IPS-18c (cell line): ENCODE data around the gene SMAD7.

Experiments used
- H3K4me3 ChIP-seq: 2 replicates; pipeline ENCODE4 v1.7.0; 2013; ENCODE audit warnings: low read depth, mild to moderate bottlenecking, low read length, moderate library complexity; ENCODE audit not compliant: insufficient read depth
- H3K9me3 ChIP-seq: one replicate; pipeline ENCODE4 v1.6.1; 2013; ENCODE audit warnings: mild to moderate bottlenecking, low read length, moderate library complexity; ENCODE audit not compliant: control insufficient read depth, insufficient read depth

The SMAD7 gene

DNA sequence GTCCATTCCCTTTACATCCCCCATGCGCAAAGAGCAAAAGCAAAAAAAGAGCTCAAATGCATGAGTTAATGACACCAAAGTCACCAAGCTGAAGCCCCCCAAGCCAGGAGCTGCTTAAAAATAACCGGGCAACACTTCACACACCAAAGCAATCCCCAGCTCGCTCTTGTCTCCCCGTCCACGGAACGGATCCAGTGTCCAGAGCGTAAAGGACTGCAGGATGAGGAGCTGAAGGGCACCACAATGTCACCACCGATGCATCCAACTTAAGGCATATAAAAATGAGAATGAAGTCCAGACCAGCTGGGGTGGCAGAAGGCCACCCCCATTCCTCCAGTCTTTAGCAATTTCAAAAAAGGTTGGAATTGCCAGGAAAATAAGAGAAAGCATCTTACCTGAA, 8.7 kb downstream of the SMAD7 start:
- Histone ChIP-seq H3K9me3 (no peaks in the 10 kb centered on the region), H3K4me3 (no peak overlapping the region)

DNA sequence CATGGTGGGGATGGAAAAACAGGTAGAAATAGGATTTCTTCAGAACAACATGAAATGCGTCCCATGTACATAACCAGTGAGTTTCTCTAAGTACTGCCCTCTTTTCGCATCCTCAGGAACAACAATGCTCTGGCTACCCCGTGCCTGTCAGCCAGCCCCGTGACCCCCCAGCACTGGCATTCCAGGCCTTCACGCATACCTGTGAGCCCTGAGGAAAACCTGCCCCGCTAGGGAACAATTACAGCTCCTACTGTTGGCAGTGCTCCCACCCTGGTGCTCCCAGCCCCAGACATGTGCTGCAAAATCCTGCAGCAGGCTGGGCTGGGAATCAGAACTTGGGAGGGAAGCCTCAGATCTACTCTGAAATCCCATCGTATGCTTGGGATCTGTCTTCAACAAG, 9.1 kb downstream of the SMAD7 start:
- H3K4me3 ChIP-seq = no peak overlapping the region
- H3K9me3 ChIP-seq = no peaks in the 10 kb centered on the region

GRCh38 chr18:48940854-48941611, 9.7 kb downstream of the SMAD7 start:
- no peak overlapping the region for H3K4me3 ChIP-seq
- H3K9me3 ChIP-seq = no peaks in the 10 kb centered on the region

DNA sequence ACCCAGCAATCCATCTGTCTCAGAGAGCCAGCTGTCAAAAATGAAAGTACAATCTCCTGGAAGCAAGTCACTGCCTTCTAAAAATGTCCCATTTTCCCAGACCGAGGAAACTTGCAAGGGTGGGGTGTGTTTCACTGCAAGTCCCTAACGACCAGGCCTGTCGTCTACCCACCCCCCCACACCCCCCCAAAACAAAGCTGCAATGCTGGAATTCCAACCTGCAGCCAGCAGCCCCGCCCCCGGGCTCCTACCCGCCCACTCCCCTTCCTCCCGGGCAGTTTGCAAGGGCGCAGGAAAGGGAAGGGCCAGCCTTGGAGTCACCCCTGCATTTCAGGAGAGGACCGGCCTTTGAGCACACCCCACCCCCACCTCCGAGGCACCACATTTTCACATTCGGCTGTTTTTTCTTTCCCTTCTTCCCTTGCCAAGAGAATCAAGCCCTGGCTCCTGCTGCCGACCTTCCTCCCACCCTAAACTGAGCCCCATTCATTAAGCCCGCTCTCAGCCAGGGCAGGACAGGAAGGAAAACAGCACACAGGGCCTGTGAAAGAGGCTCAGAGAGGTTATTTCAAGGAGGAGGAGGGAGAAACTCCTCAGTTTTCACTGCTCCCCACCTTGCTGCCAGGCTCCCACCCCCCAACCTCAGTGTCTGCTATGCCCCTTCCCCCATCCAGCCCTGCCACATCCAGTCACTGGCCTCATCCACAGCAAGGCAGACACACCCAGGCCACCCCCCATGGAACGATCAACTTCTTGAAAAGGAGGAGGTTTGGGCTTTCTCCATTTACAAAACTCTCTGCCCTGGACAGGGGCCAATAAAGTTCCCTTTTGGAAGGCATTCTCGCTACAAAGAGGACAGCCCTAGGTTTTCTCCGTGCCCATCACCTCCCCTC, 11.3 kb downstream of the SMAD7 start:
- Histone ChIP-seq H3K4me3 (no peak overlapping the region), H3K9me3 (no peaks in the 10 kb centered on the region)

GRCh38 chr18:48938827-48939204, 11.9 kb downstream of the SMAD7 start:
- no peak overlapping the region for H3K4me3 ChIP-seq
- H3K9me3 ChIP-seq = no peaks in the 10 kb centered on the region

GRCh38 chr18:48937869-48938750, 12.7 kb downstream of the SMAD7 start:
- no peak overlapping the region for H3K4me3 ChIP-seq
- no peaks in the 10 kb centered on the region for H3K9me3 ChIP-seq

- no peaks in the 10 kb centered on the region for H3K9me3 ChIP-seq
- no peak overlapping the region for H3K4me3 ChIP-seq
Observed at GRCh38 chr18:48935433-48935774, 15.4 kb downstream of the SMAD7 start.

DNA sequence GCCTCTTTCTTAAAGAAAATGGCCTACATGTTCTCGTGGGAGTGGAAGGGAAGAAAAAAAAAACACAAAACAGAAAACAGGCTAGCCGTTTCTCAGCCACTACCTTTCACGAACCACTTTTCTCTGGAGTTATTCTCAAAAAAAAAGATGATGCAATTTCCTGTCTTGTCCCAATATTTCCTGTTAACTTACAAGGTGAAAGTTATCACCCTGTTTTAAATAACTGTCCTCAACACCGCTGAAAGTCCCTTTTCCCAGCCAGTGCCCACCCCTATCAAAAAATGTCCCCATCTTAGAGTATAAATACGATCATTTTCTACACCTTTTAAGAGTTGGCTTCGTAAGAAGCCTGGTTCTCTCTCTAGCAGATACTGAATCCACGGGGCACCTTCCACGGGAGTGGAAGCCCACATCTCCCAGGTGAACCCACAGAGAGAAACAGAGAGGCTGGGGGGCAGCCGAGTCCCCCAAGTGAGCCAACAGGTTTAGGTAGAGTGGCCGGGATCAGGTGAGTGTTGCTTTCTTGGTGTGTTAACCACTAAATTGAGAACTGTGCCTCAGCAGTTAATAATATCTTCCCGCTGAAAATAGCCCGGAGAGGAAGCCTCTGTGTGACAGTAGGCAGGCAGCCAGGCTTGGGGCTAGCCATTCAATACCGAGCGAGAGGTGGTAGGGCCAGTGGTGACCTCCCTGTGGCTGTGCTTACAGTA, 15.9 kb downstream of the SMAD7 start:
- Histone ChIP-seq H3K4me3 (no peak overlapping the region), H3K9me3 (no peaks in the 10 kb centered on the region)

- no peaks in the 10 kb centered on the region for H3K9me3 ChIP-seq
- H3K4me3 ChIP-seq = no peak overlapping the region
Observed at GRCh38 chr18:48934415-48934722, 16.4 kb downstream of the SMAD7 start.

DNA sequence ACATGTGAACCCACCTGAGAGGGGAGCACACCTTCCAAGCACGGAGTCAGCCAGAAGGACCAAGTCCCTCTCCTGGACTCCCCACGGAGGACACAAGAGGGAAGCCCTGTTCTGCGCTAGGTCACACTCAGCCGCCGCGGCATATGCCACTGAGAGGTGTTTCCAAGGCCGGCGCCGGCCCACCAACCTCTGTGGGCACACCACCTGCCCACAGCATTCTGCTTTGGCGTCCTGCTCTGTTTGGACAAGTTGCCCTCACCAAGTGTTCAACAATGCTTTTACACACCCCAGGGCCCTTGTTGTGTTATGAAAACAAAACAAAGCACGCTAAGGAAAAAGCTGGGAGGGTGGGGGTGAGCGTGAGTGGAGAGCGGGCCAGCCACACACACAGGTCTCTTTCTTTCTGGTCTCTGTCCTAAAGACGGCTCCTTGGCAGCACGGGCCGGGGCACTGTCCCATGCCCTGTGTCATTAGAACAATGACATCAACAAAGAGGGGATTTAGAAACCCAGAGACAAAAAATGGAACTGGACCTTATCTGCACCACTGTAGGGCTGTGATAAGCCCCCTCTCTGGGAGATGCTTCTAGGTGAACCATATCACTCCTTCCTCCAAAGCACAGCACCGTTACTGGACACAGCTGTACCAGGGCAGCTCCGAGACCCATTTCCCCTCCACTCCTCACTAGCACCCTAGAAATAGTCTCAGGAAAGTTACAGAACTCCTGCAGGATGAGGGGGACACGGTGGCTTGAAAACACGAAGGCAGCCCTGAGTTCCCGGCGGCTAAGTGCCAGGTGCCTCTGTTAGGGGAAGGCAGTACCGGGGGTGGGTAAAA, 17.0 kb downstream of the SMAD7 start:
- H3K9me3 ChIP-seq = no peaks in the 10 kb centered on the region
- no peak overlapping the region for H3K4me3 ChIP-seq

DNA sequence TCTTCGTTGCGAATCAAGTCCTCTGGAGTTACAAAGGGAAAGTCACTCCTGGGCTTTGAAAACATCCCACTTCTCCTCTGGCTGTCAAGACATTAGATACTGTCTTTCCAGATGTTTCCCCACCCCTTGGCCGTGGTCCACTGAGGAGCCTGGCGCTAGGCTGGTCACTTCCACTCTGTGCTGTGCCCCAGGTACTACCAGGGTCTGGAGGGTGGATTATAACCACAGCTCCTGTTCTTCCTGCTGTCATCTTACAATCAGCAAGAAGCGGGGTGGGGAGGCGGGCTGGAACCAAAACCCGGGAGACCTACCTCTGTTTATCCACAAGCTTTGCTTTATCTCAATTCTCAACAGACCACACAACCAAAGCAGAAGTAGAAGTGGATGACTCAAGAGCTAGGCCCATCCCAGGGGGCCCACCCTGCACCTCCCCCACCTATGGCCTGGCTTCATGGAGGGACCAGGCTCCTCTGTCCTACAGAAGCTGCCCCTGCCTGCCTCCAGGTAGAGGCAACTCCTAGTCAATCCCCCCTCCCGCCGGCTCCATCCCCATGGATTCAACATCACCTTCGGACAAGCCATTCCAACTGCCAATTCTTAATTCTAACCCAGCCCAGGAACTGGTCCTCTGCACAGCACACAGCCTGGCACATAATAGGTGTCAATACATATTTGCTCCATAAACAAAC, 17.8 kb downstream of the SMAD7 start:
- no peak overlapping the region for H3K4me3 ChIP-seq
- no peaks in the 10 kb centered on the region for H3K9me3 ChIP-seq

GRCh38 chr18:48932462-48932818, 18.3 kb downstream of the SMAD7 start:
- no peak overlapping the region; the same call in 1 of the 2 replicates for H3K4me3 ChIP-seq
- no peaks in the 10 kb centered on the region for H3K9me3 ChIP-seq

GRCh38 chr18:48931680-48932461, 18.9 kb downstream of the SMAD7 start:
- no peaks in the 10 kb centered on the region for H3K9me3 ChIP-seq
- no peak overlapping the region; the same call in 1 of the 2 replicates for H3K4me3 ChIP-seq

GRCh38 chr18:48930926-48931325, 19.8 kb downstream of the SMAD7 start:
- Histone ChIP-seq H3K4me3 (no peak overlapping the region), H3K9me3 (no peaks in the 10 kb centered on the region)

GRCh38 chr18:48929941-48930713, 20.6 kb downstream of the SMAD7 start:
- no peaks in the 10 kb centered on the region for H3K9me3 ChIP-seq
- H3K4me3 ChIP-seq = no peak overlapping the region
